Measurements from ENCODE around the gene TCF7L1.

The TCF7L1 gene

GRCh38 chr2:85230679-85231467, 97.7 kb downstream of the TCF7L1 start:
- no peak for DNase-seq (ENCODE audit: low read depth)

GRCh38 chr2:85231468-85231805, 98.2 kb downstream of the TCF7L1 start:
- DNase-seq (ENCODE audit: low read depth): no peak

- DNase-seq (ENCODE audit: low read depth): no peak
Observed at GRCh38 chr2:85231952-85232351, 98.8 kb downstream of the TCF7L1 start.

GRCh38 chr2:85234868-85235267, 101.7 kb downstream of the TCF7L1 start:
- no peak for DNase-seq (ENCODE audit: low read depth)

GRCh38 chr2:85235281-85235680, 102.1 kb downstream of the TCF7L1 start:
- DNase-seq (ENCODE audit: low read depth): no peak

- no peak for DNase-seq (ENCODE audit: low read depth)
Observed at GRCh38 chr2:85236084-85236483, 102.9 kb downstream of the TCF7L1 start.

GRCh38 chr2:85237849-85238565, 104.8 kb downstream of the TCF7L1 start:
- DNase-seq (ENCODE audit: low read depth): no peak

- no peak for DNase-seq (ENCODE audit: low read depth)
Observed at GRCh38 chr2:85238607-85239006, 105.4 kb downstream of the TCF7L1 start.

- DNase-seq (ENCODE audit: low read depth): no peak
Observed at GRCh38 chr2:85239102-85239501, 105.9 kb downstream of the TCF7L1 start.

GRCh38 chr2:85240055-85240454, 106.9 kb downstream of the TCF7L1 start:
- DNase-seq (ENCODE audit: low read depth): no peak

- no peak for DNase-seq (ENCODE audit: low read depth)
Observed at GRCh38 chr2:85242321-85242720, 109.1 kb downstream of the TCF7L1 start.

GRCh38 chr2:85243101-85244072, 110.2 kb downstream of the TCF7L1 start:
- DNase-seq (ENCODE audit: low read depth): no peak

GRCh38 chr2:85244828-85245227, 111.6 kb downstream of the TCF7L1 start:
- DNase-seq (ENCODE audit: low read depth): no peak

- DNase-seq (ENCODE audit: low read depth): no peak
Observed at GRCh38 chr2:85245891-85246290, 112.7 kb downstream of the TCF7L1 start.

GRCh38 chr2:85246348-85246747, 113.2 kb downstream of the TCF7L1 start:
- no peak for DNase-seq (ENCODE audit: low read depth)

- no peak for DNase-seq (ENCODE audit: low read depth)
Observed at GRCh38 chr2:85247610-85248009, 114.4 kb downstream of the TCF7L1 start.

GRCh38 chr2:85248773-85249509, 115.7 kb downstream of the TCF7L1 start:
- DNase-seq (ENCODE audit: low read depth): no peak

- no peak for DNase-seq (ENCODE audit: low read depth)
Observed at GRCh38 chr2:85250045-85250444, 116.9 kb downstream of the TCF7L1 start.

GRCh38 chr2:85251070-85251616, 118.0 kb downstream of the TCF7L1 start:
- no peak for DNase-seq (ENCODE audit: low read depth)

- no peak for DNase-seq (ENCODE audit: low read depth)
Observed at GRCh38 chr2:85253890-85254289, 120.7 kb downstream of the TCF7L1 start.

- no peak for DNase-seq (ENCODE audit: low read depth)
Observed at GRCh38 chr2:85254540-85255300, 121.5 kb downstream of the TCF7L1 start.
